H1 (cell line): ENCODE measurements around the gene STK40. TPM values are rescaled to one million over a fixed set of nuclear protein-coding genes. Genes with fewer than 3 reads are reported as not detected.

Source experiments
- MAX ChIP-seq: IDR thresholded peaks from 2 replicates; pipeline ENCODE4 v1.6.1; 2012; ENCODE audit warnings: inconsistent platforms
- polyA plus RNA-seq, 7 experiments: library from polyadenylated mRNA; depleted of rRNA in 3 of 7; stranded (reverse) in 5 of 7; unstranded in 2 of 7; fragments of >200 nt in 5 of 7; fragments of 200-250 nt in 2 of 7; gene quantifications; 1 replicate in 5 of 7; 2 replicates in 1 of 7; 4 replicates in 1 of 7; pipeline versions ENCODE4 v1.2.1 to v1.2.3, GENCODE V29; 2011 to 2013; ENCODE audit warnings: missing spikeins in 2 of 7, mixed read lengths in 2 of 7
- total RNA-seq: library from RNA; stranded (reverse); fragmentation: NEBNext Ultra II Directional; extraction: Animal tissue kit (Norgen Biotek cat#: 25700); gene quantifications from 2 replicates; pipeline ENCODE4 v1.2.1, GENCODE V29; 2021

STK40 gene
- total and polyA plus RNA-seq, 2 of the 8 experiments (the other 6 are each of a cell fraction or from before 2014, with no cell fraction given): 13.6 to 28.6 TPM

- no peak for TF ChIP-seq MAX
- TF ChIP-seq, all 59 proteins: peak for 0
Measured at GRCh38 chr1:36393686-36394085, 8.0 kb upstream of the STK40 start (continued).
